Measurements from ENCODE around the gene CD2BP2. TPM values are rescaled to one million over a fixed set of nuclear protein-coding genes. Genes with fewer than 3 reads are reported as not detected.

CD2BP2 gene
- total and polyA plus RNA-seq, 2 of the 8 experiments (the other 6 are each of a cell fraction or from before 2014, with no cell fraction given): 22.4 to 55.3 TPM

- FAIRE-seq: no peak
- H3K79me2 ChIP-seq (ENCODE audit: control insufficient read depth in 1 of 2, insufficient read depth in 2 of 2, low read length in 2 of 2): peaks cover 0 to 29% of the 10 kb centered on the region in 2 experiments; a peak in 2 of 4 replicates
- CTCF ChIA-PET (ENCODE audit: partially characterized antibody): interaction anchor here (1.1 kb wide), 1 partner anchor 20 kb away, joined by 3 read pairs; no protein-coding TSS in a partner anchor
- TF ChIP-seq HDAC2 (IDR thresholded peaks at IDR 0.05; ENCODE audit: borderline replicate concordance in 1 of 2, low read depth in 2 of 2, low read length in 2 of 2) (no peak), BRCA1 (IDR thresholded peaks at IDR 0.05; ENCODE audit: low read depth, low read length) (no peak), CBX8 (IDR thresholded peaks at IDR 0.05; ENCODE audit: borderline replicate concordance, low read depth, low read length) (no peak), USF2 (IDR thresholded peaks at IDR 0.05; ENCODE audit: low read length) (no peak), MAX (IDR thresholded peaks at IDR 0.05) (no peak), SAP30 (IDR thresholded peaks at IDR 0.05; ENCODE audit: insufficient read depth, insufficient replicate concordance, low read length) (no peak), RNF2 (IDR thresholded peaks at IDR 0.05; ENCODE audit: borderline replicate concordance, low read depth, low read length, missing control alignments, poor library complexity, severe bottlenecking) (no peak), KDM4A (IDR thresholded peaks at IDR 0.05; ENCODE audit: low read depth, low read length, severe bottlenecking) (no peak), ATF3 (IDR thresholded peaks at IDR 0.05; ENCODE audit: insufficient read depth, low read depth, low read length) (no peak), JUN (IDR thresholded peaks at IDR 0.05; ENCODE audit: low read depth, low read length) (no peak)
These were observed 11.4 kb upstream of the CD2BP2 start for GRCh38 chr16:30366511-30366910.

More at GRCh38 chr16:30366511-30366910, 11.4 kb upstream of the CD2BP2 start:
- H3K9me3 ChIP-seq (ENCODE audit: insufficient read depth in 2 of 2, low read depth in 1 of 2, low read length in 1 of 2): no peaks in the 10 kb centered on the region
- no peak overlapping the region for H3K18ac ChIP-seq (ENCODE audit: extremely low read depth, low read length)
- no peak overlapping the region for H3K23ac ChIP-seq (ENCODE audit: insufficient read length)
- no peak overlapping the region for H3K14ac ChIP-seq (ENCODE audit: insufficient read length)
- no peak overlapping the region for H2BK12ac ChIP-seq (ENCODE audit: low read depth, low read length)
- no peak overlapping the region for H4K8ac ChIP-seq (ENCODE audit: extremely low read depth, insufficient read depth, low read length)
- peaks cover 10% of the 10 kb centered on the region; the same call in 1 of the 2 replicates for H3K23me2 ChIP-seq (ENCODE audit: low read depth, low read length)
- no peak overlapping the region for H2BK120ac ChIP-seq (replicated peaks; ENCODE audit: low read depth, low read length)
- POLR2A ChIA-PET (ENCODE audit: partially characterized antibody): interaction anchor here (0.9 to 6.9 kb wide), 3 partner anchors 9 to 54 kb away, joined by 3 to 79 read pairs (median 3); partner anchors contain the start of gene CD2BP2
- H3K79me1 ChIP-seq (ENCODE audit: low read depth, low read length): peaks cover 10% of the 10 kb centered on the region
- H2BK15ac ChIP-seq (ENCODE audit: low read length): no peak overlapping the region
- H3K9ac ChIP-seq (replicated peaks in 1 of 4; ENCODE audit: extremely low read depth in 1 of 4, low read depth in 3 of 4, low read length in 3 of 4): no peak overlapping the region
- no peak overlapping the region for H3K4ac ChIP-seq (replicated peaks; ENCODE audit: insufficient read length, low read depth, low read length)
- no peak overlapping the region for H4K5ac ChIP-seq (ENCODE audit: insufficient read length, low read depth, low read length)
- H4K91ac ChIP-seq (replicated peaks; ENCODE audit: insufficient read length, low read length): no peak overlapping the region
- peaks cover 0 to 17% (median 11%) of the 10 kb centered on the region in 4 experiments; a peak in 6 of 7 replicates for H3K4me1 ChIP-seq (replicated peaks in 1 of 4; ENCODE audit: control insufficient read depth in 3 of 4, insufficient read depth in 4 of 4, low read length in 3 of 4)
- no peak overlapping the region for H2BK20ac ChIP-seq (ENCODE audit: low read length)
- no peak overlapping the region for H2AFZ ChIP-seq (ENCODE audit: low read length)
- no peak overlapping the region; a peak in 1 of 4 replicates for H3K4me2 ChIP-seq (ENCODE audit: insufficient read depth in 1 of 2, low read depth in 2 of 2, low read length in 2 of 2)
- no peak overlapping the region for H3K27ac ChIP-seq (ENCODE audit: low read depth, low read length)
- no peak overlapping the region for H3K56ac ChIP-seq (replicated peaks; ENCODE audit: insufficient read length, low read depth, low read length)
- H3K36me3 ChIP-seq (ENCODE audit: control insufficient read depth in 2 of 4, insufficient read depth in 4 of 4, low read length in 3 of 4): 0 out of 8 replicates have a peak, but pooled peaks cover 0 to 4% (median 0%) of the 10 kb centered on the region in 4 experiments
- H4K20me1 ChIP-seq (replicated peaks in 1 of 2; ENCODE audit: control insufficient read depth in 1 of 2, insufficient read depth in 2 of 2, low read length in 2 of 2): peaks cover 4 to 19% of the 10 kb centered on the region in 2 experiments
- no peak for DNase-seq (ENCODE audit: low read depth in 1 of 2, low spot score in 2 of 2)
- no peaks in the 10 kb centered on the region for H3K27me3 ChIP-seq (replicated peaks in 1 of 4; ENCODE audit: control insufficient read depth in 3 of 4, extremely low read depth in 1 of 4, insufficient read depth in 3 of 4, low read length in 3 of 4)
- H3K4me3 ChIP-seq (ENCODE audit: extremely low read depth in 1 of 4, insufficient read depth in 2 of 4, low read depth in 3 of 4, low read length in 4 of 4): no peak overlapping the region
- no peak overlapping the region for H2AK5ac ChIP-seq (ENCODE audit: low read depth, low read length)
- 91% methylated on average over 4 of the region's 4 CpGs; no CpG with 5 or more reads in 1 of the 2 experiments for WGBS, 2 experiments (ENCODE audit: extremely low coverage in 1 of 2, insufficient coverage in 1 of 2, insufficient read length in 1 of 2, insufficient replicate concordance in 2 of 2, low coverage in 1 of 2, low lambda C conversion rate in 2 of 2, missing lambda C conversion rate in 1 of 2)
- no peak overlapping the region for H2BK5ac ChIP-seq (ENCODE audit: low read depth, low read length)

Data from H1 (cell line).